ENCODE data around the gene SRRM1. TPM values are rescaled to one million over a fixed set of nuclear protein-coding genes. Genes with fewer than 3 reads are reported as not detected.
"Not testable (repeated sequence)": the region's sequence is repeated elsewhere in the genome, so short reads cannot be mapped to it uniquely, and the experiment has no call there.

SRRM1 gene
- total RNA-seq, 1 experiment from 2014 or later: 290 TPM

DNA sequence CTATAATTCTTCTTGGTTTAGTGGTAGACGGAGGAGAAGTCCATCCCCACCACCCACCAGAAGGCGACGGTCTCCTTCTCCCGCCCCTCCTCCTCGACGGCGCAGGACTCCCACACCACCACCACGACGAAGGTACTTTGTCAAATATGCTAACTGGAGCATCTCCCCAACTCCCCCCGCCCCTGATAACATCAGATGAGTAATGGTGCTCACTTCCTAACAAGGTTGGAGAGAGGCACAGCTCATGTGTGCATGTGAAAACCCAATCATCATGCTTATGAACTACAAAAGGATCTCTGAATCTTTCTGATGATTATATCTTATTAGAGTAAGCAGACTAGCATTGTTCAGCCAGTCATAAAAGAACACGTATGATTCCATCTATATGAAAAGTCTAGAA, 23.7 kb downstream of the SRRM1 start:
- no peaks in the 10 kb centered on the region for H3K4me1 Mint-ChIP-seq
- Histone ChIP-seq H3K27ac (ENCODE audit: insufficient read length, low read depth, low read length) (no peak overlapping the region), H3T11ph (ENCODE audit: low read length) (no peak overlapping the region), H3K18ac (ENCODE audit: insufficient read length, low read depth, low read length) (no peak overlapping the region), H4K8ac (replicated peaks; ENCODE audit: insufficient read length, low read depth, low read length) (no peak overlapping the region), H3K4ac (ENCODE audit: low read depth, low read length) (no peak overlapping the region), H4K20me1 (ENCODE audit: control insufficient read depth, insufficient read depth, insufficient read length) (no peaks in the 10 kb centered on the region), H3K56ac (ENCODE audit: insufficient read length, low read depth, low read length) (no peak overlapping the region), H3K4me1 (ENCODE audit: insufficient read depth, low read length) (no peaks in the 10 kb centered on the region), H4K5ac (ENCODE audit: insufficient read length, low read depth, low read length) (no peak overlapping the region), H2BK15ac (ENCODE audit: low read depth, low read length) (no peak overlapping the region), H2BK120ac (ENCODE audit: low read depth, low read length, poor library complexity, severe bottlenecking) (no peak overlapping the region), H3K23me2 (ENCODE audit: insufficient read length, low read depth, low read length, poor library complexity, severe bottlenecking) (no peaks in the 10 kb centered on the region), H2BK12ac (ENCODE audit: insufficient read length, low read depth, low read length) (no peak overlapping the region), H4K91ac (ENCODE audit: insufficient read length, low read depth, low read length) (no peak overlapping the region), H2BK5ac (ENCODE audit: insufficient read length, low read length) (no peak overlapping the region), H2AFZ (ENCODE audit: low read length) (no peak overlapping the region), H3K79me1 (ENCODE audit: insufficient read depth, low read depth, low read length, poor library complexity, severe bottlenecking) (no peaks in the 10 kb centered on the region), H3K4me2 (ENCODE audit: insufficient read depth, insufficient read length, low read length) (no peak overlapping the region), H3K9ac (ENCODE audit: extremely low read depth, insufficient read length, low read length) (no peak overlapping the region), H3K27me3 (ENCODE audit: insufficient read depth, low read length) (no peaks in the 10 kb centered on the region), H3K79me2 (ENCODE audit: insufficient read depth, low read length) (no peaks in the 10 kb centered on the region), H3K9me3 (ENCODE audit: control insufficient read depth, low read depth, low read length) (no peaks in the 10 kb centered on the region), H3K14ac (ENCODE audit: insufficient read depth, low read length) (no peak overlapping the region), H2BK20ac (ENCODE audit: low read depth, low read length, poor library complexity, severe bottlenecking) (no peak overlapping the region), H2AK5ac (ENCODE audit: insufficient read length, low read length) (no peak overlapping the region), H3K23ac (ENCODE audit: insufficient read length, low read depth, low read length) (no peak overlapping the region)
- whole genome bisulfite sequencing (ENCODE audit: extremely low coverage, insufficient read length, low lambda C conversion rate): no CpG with 5 or more reads among the region's 11 CpGs
- DNase-seq: no peak
- peaks cover 64 to 94% (median 92%) of the 10 kb centered on the region in 3 experiments for H3K36me3 Mint-ChIP-seq (ENCODE audit: insufficient read depth in 1 of 3, low read depth in 3 of 3)
- H3K27ac Mint-ChIP-seq: no peak overlapping the region
- TF ChIP-seq, protein P1, sequence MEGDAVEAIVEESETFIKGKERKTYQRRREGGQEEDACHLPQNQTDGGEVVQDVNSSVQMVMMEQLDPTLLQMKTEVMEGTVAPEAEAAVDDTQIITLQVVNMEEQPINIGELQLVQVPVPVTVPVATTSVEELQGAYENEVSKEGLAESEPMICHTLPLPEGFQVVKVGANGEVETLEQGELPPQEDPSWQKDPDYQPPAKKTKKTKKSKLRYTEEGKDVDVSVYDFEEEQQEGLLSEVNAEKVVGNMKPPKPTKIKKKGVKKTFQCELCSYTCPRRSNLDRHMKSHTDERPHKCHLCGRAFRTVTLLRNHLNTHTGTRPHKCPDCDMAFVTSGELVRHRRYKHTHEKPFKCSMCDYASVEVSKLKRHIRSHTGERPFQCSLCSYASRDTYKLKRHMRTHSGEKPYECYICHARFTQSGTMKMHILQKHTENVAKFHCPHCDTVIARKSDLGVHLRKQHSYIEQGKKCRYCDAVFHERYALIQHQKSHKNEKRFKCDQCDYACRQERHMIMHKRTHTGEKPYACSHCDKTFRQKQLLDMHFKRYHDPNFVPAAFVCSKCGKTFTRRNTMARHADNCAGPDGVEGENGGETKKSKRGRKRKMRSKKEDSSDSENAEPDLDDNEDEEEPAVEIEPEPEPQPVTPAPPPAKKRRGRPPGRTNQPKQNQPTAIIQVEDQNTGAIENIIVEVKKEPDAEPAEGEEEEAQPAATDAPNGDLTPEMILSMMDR (conservative IDR thresholded peaks at IDR 0.05): no peak
- no peaks in the 10 kb centered on the region for H3K9me3 Mint-ChIP-seq
- no peak overlapping the region for H3K4me3 Mint-ChIP-seq
- H3K27me3 Mint-ChIP-seq (ENCODE audit: low read depth): no peaks in the 10 kb centered on the region

GRCh38 chr1:24671372-24671771, 28.3 kb downstream of the SRRM1 start:
- H3K27ac ChIP-seq (ENCODE audit: insufficient read length, low read depth, low read length); H3K27me3 Mint-ChIP-seq (ENCODE audit: low read depth): not testable (repeated sequence)

More at GRCh38 chr1:24671372-24671771, 28.3 kb downstream of the SRRM1 start:
- H4K5ac ChIP-seq (ENCODE audit: insufficient read length, low read depth, low read length); H2BK12ac ChIP-seq (ENCODE audit: insufficient read length, low read depth, low read length); H3K4me2 ChIP-seq (ENCODE audit: insufficient read depth, insufficient read length, low read length); H3K23ac ChIP-seq (ENCODE audit: insufficient read length, low read depth, low read length); H3K4ac ChIP-seq (ENCODE audit: low read depth, low read length); H3K9ac ChIP-seq (ENCODE audit: extremely low read depth, insufficient read length, low read length); H3K79me1 ChIP-seq (ENCODE audit: insufficient read depth, low read depth, low read length, poor library complexity, severe bottlenecking); H4K91ac ChIP-seq (ENCODE audit: insufficient read length, low read depth, low read length); H3K14ac ChIP-seq (ENCODE audit: insufficient read depth, low read length); DNase-seq; H4K20me1 ChIP-seq (ENCODE audit: control insufficient read depth, insufficient read depth, insufficient read length); H3K27ac Mint-ChIP-seq; H2BK120ac ChIP-seq (ENCODE audit: low read depth, low read length, poor library complexity, severe bottlenecking); H3K56ac ChIP-seq (ENCODE audit: insufficient read length, low read depth, low read length); H3K18ac ChIP-seq (ENCODE audit: insufficient read length, low read depth, low read length); H2BK20ac ChIP-seq (ENCODE audit: low read depth, low read length, poor library complexity, severe bottlenecking); H3K9me3 Mint-ChIP-seq; H3K4me3 Mint-ChIP-seq; H3K79me2 ChIP-seq (ENCODE audit: insufficient read depth, low read length); H2BK5ac ChIP-seq (ENCODE audit: insufficient read length, low read length); H3K4me1 ChIP-seq (ENCODE audit: insufficient read depth, low read length); H4K8ac ChIP-seq (replicated peaks; ENCODE audit: insufficient read length, low read depth, low read length); H2AFZ ChIP-seq (ENCODE audit: low read length); H3K9me3 ChIP-seq (ENCODE audit: control insufficient read depth, low read depth, low read length); H3K23me2 ChIP-seq (ENCODE audit: insufficient read length, low read depth, low read length, poor library complexity, severe bottlenecking); H3K27me3 ChIP-seq (ENCODE audit: insufficient read depth, low read length); H2BK15ac ChIP-seq (ENCODE audit: low read depth, low read length); H3K4me1 Mint-ChIP-seq; H3T11ph ChIP-seq (ENCODE audit: low read length); H2AK5ac ChIP-seq (ENCODE audit: insufficient read length, low read length): not testable (repeated sequence)
- WGBS (ENCODE audit: extremely low coverage, insufficient read length, low lambda C conversion rate): no CpG with 5 or more reads among the region's 4 CpGs
- H3K36me3 Mint-ChIP-seq (ENCODE audit: insufficient read depth in 1 of 3, low read depth in 3 of 3): peaks cover 58 to 92% (median 91%) of the 10 kb centered on the region in 3 experiments
